OCI-LY1 (cell line): ENCODE data around the gene AMPD3.

Source experiments
- CTCF ChIP-seq: fragments of 200-600 bp; sonication (generic), shearing (Covaris generic); IDR thresholded peaks from 2 replicates; pipeline ENCODE4 v1.5.1; 2017; ENCODE audit warnings: mild to moderate bottlenecking, antibody characterized with exemption, low read length, moderate library complexity, mixed read lengths
- EZH2 ChIP-seq: fragments of 200-600 bp; sonication (generic), shearing (Covaris generic); IDR thresholded peaks from 2 replicates; pipeline ENCODE4 v1.8.0; 2017; ENCODE audit warnings: borderline replicate concordance, mixed run types, mild to moderate bottlenecking, antibody characterized with exemption, low read length, moderate library complexity, mixed read lengths

- TF ChIP-seq CTCF (no peak), EZH2 (no peak)
Observed at GRCh38 chr11:10480760-10481159, 25.7 kb downstream of the AMPD3 start.
